HUES6 (cell line): ENCODE data around the gene SIDT2.
A peak's percentile ranks its signal among the peaks of the same experiment; 100 is the strongest.

Experiments used
- H3K27ac ChIP-seq: 2 replicates; pipeline ENCODE4 v1.7.0; 2013; ENCODE audit warnings: low read depth, mild to moderate bottlenecking, low read length, inconsistent platforms
- H3K27me3 ChIP-seq: 2 replicates; pipeline ENCODE4 v1.6.1; 2013; ENCODE audit warnings: low read length; ENCODE audit not compliant: control insufficient read depth, insufficient read depth
- H3K36me3 ChIP-seq: 2 replicates; pipeline ENCODE4 v1.6.1; 2013; ENCODE audit warnings: low read length; ENCODE audit not compliant: control insufficient read depth, insufficient read depth
- H3K4me1 ChIP-seq: 2 replicates; pipeline ENCODE4 v1.6.1; 2013; ENCODE audit warnings: low read length; ENCODE audit not compliant: control insufficient read depth, insufficient read depth
- H3K4me3 ChIP-seq: 2 replicates; pipeline ENCODE4 v1.5.1; 2013; ENCODE audit warnings: low read depth, low read length
- H3K9ac ChIP-seq: one replicate; pipeline ENCODE4 v1.6.1; 2013; ENCODE audit warnings: mild to moderate bottlenecking, low read length
- H3K9me3 ChIP-seq: 2 replicates; pipeline ENCODE4 v1.6.1; 2013; ENCODE audit warnings: low read depth, low read length; ENCODE audit not compliant: control insufficient read depth, insufficient read depth

SIDT2 gene

DNA sequence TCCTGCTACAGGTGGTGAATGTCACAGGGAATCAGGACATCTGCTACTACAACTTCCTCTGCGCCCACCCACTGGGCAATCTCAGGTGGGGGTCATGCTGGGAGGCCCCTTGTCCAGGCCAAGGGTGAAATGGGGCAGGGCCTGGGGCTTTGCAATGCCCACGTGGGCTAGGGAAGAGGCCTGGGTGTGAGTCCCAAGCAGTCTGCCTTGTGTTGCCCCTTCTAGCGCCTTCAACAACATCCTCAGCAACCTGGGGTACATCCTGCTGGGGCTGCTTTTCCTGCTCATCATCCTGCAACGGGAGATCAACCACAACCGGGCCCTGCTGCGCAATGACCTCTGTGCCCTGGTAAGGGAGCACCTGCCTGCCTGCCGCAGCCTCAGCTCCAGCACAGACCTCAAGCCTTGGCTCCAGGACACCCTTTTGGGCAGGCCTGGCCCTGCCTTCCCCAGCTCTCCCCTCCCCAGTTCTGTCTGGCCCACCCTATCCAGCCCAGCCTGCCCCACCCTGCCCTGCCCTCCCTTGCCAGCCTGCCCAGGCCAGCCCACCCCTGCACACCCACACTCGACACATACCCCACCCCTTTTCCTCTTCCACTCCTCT, 11.5 kb downstream of the SIDT2 start:
- no peaks in the 10 kb centered on the region for H3K4me1 ChIP-seq
- H3K4me3 ChIP-seq = no peak overlapping the region
- H3K27me3 ChIP-seq = no peaks in the 10 kb centered on the region
- H3K27ac ChIP-seq = no peak overlapping the region
- H3K9me3 ChIP-seq = no peaks in the 10 kb centered on the region
- H3K9ac ChIP-seq = no peak overlapping the region
- H3K36me3 ChIP-seq = peaks cover 61% of the 10 kb centered on the region

DNA sequence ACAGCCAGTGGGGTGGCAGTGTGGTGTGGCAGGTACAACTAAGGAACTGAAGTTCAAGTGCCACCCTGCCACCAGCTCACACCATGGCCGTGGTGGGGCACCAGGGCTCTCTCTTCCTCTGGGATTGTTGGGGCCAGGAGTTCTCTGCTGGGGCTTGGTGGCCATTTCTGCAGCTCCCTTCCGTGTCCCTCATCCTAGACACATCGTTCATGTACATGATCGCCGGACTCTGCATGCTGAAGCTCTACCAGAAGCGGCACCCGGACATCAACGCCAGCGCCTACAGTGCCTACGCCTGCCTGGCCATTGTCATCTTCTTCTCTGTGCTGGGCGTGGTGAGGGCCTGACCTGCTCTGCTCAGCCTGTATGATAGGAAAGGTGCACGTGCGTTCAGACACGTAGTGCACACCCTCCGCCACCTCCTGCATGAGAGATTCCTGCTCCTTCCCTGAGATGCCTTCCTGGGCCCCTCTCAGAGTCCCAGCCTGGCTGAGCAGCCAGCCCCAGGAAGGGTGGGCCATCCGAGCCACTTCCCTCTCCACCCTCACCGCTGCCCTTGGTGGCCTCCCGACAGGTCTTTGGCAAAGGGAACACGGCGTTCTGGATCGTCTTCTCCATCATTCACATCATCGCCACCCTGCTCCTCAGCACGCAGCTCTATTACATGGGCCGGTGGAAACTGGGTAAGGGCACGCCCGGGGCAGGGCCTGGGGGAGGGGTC, 13.3 kb downstream of the SIDT2 start:
- Histone ChIP-seq H3K4me1 (no peaks in the 10 kb centered on the region), H3K9me3 (no peaks in the 10 kb centered on the region), H3K4me3 (no peak overlapping the region), H3K27ac (no peak overlapping the region), H3K27me3 (no peaks in the 10 kb centered on the region), H3K36me3 (peaks cover 63% of the 10 kb centered on the region), H3K9ac (no peak overlapping the region)

DNA sequence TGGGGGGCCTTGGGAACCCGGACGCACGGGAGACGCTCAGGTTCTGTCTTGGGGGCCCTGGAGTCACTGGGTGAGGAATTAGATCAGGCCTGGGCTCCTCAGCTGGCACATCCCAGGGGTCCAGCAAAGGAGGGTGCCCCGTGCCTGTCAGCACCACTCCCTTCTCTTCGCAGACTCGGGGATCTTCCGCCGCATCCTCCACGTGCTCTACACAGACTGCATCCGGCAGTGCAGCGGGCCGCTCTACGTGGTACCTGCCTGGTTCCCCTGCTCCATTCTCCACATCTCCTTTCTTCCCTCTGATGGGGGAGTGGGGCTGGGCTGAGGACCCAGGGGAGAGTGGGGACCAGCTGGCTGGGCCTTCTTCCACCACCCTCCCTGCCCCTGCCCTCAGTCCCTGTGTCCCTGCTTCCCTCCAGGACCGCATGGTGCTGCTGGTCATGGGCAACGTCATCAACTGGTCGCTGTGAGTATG, 13.9 kb downstream of the SIDT2 start:
- Histone ChIP-seq H3K9ac (no peak overlapping the region), H3K36me3 (peaks cover 63% of the 10 kb centered on the region)

DNA sequence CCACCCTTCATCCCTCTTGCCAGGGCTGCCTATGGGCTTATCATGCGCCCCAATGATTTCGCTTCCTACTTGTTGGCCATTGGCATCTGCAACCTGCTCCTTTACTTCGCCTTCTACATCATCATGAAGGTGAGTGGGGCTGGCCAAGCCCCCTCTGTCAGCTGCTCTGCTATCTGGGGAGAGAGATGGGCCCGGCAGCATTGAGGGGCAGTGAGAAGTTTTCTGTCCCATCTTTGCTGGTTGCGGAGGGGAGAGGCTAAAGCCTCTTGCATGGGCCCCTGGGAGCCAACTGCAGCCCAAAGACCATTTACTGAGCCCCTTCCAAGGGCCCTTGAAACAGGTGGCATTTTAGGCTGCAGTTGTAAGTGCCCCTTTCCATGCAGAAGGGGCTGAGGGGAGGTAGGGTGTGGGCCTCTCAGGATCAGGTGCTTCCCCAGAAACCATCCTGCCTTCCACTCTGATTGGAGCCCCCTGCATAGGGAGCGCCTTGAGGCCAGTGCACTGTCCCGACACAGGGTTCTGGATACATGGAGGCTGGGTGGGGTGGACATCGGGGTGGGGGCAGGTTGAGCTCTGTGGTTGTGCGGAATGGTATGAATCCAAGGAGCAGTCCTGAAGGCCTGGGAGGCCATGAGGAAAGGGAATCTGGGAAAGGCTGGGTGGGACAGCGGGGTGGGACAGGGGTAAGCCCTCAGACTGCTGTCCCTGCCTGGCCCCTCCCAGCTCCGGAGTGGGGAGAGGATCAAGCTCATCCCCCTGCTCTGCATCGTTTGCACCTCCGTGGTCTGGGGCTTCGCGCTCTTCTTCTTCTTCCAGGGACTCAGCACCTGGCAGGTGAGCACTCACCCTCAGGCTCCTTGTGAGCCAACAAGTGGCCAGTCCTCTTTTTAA, 14.8 kb downstream of the SIDT2 start:
- no peaks in the 10 kb centered on the region for H3K27me3 ChIP-seq
- H3K9ac ChIP-seq = no peak overlapping the region
- H3K4me3 ChIP-seq = no peak overlapping the region
- peaks cover 57% of the 10 kb centered on the region for H3K36me3 ChIP-seq
- H3K27ac ChIP-seq = no peak overlapping the region
- peaks cover 5% of the 10 kb centered on the region for H3K4me1 ChIP-seq
- H3K9me3 ChIP-seq = no peaks in the 10 kb centered on the region

More for the DNA sequence above, 13.9 kb downstream of the SIDT2 start:
- no peaks in the 10 kb centered on the region; the same call in 1 of the 2 replicates for H3K4me1 ChIP-seq
- H3K27me3 ChIP-seq = no peaks in the 10 kb centered on the region
- H3K9me3 ChIP-seq = no peaks in the 10 kb centered on the region
- H3K4me3 ChIP-seq = no peak overlapping the region
- no peak overlapping the region for H3K27ac ChIP-seq

DNA sequence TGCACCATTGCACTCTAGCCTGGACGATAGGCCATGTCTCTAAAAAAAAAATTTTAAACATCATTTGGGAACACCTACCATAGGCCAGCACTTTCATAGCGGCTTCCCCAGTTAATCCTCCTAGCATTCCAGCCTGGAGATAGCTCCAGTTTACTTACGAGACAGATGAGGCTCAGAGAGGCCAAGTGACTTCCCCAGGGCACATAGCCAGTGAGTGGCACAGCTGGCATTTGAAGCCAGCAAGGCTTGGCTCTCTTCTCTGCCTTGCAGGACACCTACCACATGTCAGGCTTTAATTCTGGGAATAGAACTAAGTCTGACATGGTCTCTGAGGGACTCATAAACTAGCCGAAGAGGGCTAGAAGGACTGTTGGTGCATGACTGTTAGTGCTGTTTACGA, 15.7 kb downstream of the SIDT2 start:
- H3K27me3 ChIP-seq = no peaks in the 10 kb centered on the region
- H3K27ac ChIP-seq = no peak overlapping the region
- H3K9me3 ChIP-seq = no peaks in the 10 kb centered on the region
- H3K36me3 ChIP-seq = peaks cover 48% of the 10 kb centered on the region
- H3K4me3 ChIP-seq = no peak overlapping the region
- H3K9ac ChIP-seq = no peak overlapping the region
- H3K4me1 ChIP-seq = peaks cover 9% of the 10 kb centered on the region

DNA sequence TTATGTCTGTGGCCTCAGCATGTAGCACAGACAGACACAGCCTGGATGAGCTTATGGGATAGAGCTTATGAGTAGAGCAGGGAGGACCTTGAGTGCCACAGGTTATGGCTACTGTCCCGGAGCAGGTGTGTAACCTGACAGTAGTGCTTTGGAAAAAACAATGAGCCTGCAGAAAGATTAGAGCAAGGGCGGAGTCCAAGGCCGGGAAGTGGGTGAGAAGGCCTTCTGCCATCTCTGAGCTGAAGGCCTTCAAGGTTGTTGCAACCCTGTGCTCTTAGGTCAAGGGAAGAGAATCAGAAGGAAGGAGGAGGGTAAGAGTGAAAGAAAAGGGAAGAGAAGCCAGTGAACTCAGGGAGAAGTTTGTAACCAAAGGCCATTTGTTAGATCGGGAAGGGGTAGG, 16.7 kb downstream of the SIDT2 start:
- Histone ChIP-seq H3K9ac (no peak overlapping the region), H3K27ac (no peak overlapping the region), H3K4me3 (no peak overlapping the region), H3K4me1 (peaks cover 19% of the 10 kb centered on the region), H3K9me3 (no peaks in the 10 kb centered on the region), H3K36me3 (peaks cover 38% of the 10 kb centered on the region), H3K27me3 (no peaks in the 10 kb centered on the region)

DNA sequence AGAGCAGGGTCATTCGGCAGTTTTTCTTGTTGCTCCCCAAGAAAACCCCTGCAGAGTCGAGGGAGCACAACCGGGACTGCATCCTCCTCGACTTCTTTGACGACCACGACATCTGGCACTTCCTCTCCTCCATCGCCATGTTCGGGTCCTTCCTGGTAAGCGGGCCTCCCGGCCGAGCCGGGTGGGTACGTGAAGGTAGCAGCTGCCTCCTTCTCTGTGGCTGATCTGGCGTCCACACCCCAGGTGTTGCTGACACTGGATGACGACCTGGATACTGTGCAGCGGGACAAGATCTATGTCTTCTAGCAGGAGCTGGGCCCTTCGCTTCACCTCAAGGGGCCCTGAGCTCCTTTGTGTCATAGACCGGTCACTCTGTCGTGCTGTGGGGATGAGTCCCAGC, 17.2 kb downstream of the SIDT2 start:
- Histone ChIP-seq H3K9ac (no peak overlapping the region), H3K9me3 (no peaks in the 10 kb centered on the region), H3K27me3 (no peaks in the 10 kb centered on the region), H3K4me1 (peaks cover 24% of the 10 kb centered on the region), H3K36me3 (peaks cover 36% of the 10 kb centered on the region), H3K27ac (no peak overlapping the region), H3K4me3 (no peak overlapping the region)

DNA sequence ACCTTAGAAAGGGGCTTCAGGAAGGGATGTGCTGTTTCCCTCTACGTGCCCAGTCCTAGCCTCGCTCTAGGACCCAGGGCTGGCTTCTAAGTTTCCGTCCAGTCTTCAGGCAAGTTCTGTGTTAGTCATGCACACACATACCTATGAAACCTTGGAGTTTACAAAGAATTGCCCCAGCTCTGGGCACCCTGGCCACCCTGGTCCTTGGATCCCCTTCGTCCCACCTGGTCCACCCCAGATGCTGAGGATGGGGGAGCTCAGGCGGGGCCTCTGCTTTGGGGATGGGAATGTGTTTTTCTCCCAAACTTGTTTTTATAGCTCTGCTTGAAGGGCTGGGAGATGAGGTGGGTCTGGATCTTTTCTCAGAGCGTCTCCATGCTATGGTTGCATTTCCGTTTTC, 18.5 kb downstream of the SIDT2 start:
- H3K9me3 ChIP-seq = no peaks in the 10 kb centered on the region
- no peak overlapping the region for H3K9ac ChIP-seq
- H3K4me1 ChIP-seq = peaks cover 36% of the 10 kb centered on the region
- H3K27ac ChIP-seq = no peak overlapping the region; the same call in 1 of the 2 replicates
- no peak overlapping the region for H3K4me3 ChIP-seq
- no peaks in the 10 kb centered on the region for H3K27me3 ChIP-seq
- peaks cover 40% of the 10 kb centered on the region for H3K36me3 ChIP-seq

DNA sequence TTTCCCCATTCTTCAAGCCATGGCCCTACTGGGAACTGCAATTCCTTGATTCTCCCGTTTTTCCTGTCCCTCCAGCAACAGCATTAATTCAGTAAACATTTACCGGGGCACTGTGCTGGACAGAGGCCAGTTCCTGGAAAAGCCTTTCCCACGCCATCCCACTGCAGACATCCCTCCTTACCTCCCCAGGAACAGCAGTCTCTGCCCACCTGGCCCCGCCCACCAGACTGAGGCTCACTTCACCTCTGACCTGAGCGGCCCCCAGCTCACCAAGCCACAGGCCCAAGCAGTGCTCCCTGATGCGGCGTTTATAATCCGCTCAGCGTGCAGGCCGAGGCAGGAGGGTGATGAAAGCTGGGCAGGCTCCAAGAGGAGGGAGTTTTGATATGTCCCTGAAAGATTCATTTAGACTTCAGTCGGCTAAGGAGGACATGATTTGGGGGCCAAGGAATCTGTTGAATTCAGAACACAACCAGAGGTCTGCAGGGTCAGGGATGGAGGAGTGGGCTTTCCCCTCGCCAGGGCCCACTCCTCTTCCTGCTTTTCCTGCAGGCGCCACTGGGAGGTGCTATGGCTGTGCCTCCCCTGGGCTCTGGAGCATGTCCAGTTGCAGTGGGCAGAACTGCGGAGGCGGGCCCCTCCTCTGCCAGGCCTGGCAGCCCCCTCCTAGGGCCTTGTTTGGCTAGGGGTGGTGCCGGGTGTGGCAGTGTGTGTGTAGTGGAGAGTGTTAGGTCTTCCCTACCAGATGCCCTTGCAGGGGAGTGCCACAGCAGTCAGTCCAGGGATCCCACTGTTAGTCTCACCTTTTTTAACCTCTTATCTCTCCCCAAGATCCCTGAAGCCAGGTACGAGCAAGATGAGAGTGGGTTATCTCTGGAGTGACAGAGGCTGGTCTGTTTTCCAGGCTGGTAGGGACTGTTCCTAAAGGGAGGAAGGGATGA, 19.2 kb downstream of the SIDT2 start:
- Histone ChIP-seq H3K9ac (peak overlapping the region; percentile 100), H3K4me3 (peak overlapping the region; percentile 80), H3K36me3 (peaks cover 40% of the 10 kb centered on the region), H3K9me3 (no peaks in the 10 kb centered on the region), H3K27me3 (no peaks in the 10 kb centered on the region), H3K4me1 (peaks cover 38% of the 10 kb centered on the region), H3K27ac (peak overlapping the region; percentile 97; the same call in 1 of the 2 replicates)

DNA sequence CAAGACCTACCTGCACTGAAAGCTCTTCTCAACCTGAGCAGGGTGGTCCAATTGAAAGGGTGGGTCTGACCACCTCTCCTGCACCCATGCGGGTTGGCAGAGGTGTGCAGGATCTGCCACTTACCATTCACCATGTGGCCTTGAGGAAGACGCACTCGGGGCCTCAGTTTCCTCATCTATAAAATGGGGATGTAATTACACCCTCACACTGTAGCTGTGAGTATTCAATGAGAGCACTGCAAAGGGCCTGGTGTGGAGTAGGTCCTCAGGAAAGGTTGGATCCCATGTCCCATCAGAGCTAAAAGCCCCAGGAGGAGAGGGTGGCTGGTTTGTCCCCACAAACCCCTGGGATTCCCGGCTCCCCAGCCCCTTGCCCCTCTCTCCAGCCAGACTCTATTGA, 20.1 kb downstream of the SIDT2 start:
- H3K9me3 ChIP-seq = no peaks in the 10 kb centered on the region
- peak overlapping the region; percentile 97 for H3K27ac ChIP-seq
- peaks cover 38% of the 10 kb centered on the region for H3K4me1 ChIP-seq
- H3K9ac ChIP-seq = peak overlapping the region; percentile 100
- H3K36me3 ChIP-seq = peaks cover 41% of the 10 kb centered on the region
- H3K4me3 ChIP-seq = peak overlapping the region; percentile 80
- no peaks in the 10 kb centered on the region for H3K27me3 ChIP-seq
